Measurements from ENCODE around the gene CYFIP1. TPM values are rescaled to one million over a fixed set of nuclear protein-coding genes. Genes with fewer than 3 reads are reported as not detected.

Gene CYFIP1
- total RNA-seq, 2 donors from 2014 or later, result 21.1 to 32.7 TPM

DNA sequence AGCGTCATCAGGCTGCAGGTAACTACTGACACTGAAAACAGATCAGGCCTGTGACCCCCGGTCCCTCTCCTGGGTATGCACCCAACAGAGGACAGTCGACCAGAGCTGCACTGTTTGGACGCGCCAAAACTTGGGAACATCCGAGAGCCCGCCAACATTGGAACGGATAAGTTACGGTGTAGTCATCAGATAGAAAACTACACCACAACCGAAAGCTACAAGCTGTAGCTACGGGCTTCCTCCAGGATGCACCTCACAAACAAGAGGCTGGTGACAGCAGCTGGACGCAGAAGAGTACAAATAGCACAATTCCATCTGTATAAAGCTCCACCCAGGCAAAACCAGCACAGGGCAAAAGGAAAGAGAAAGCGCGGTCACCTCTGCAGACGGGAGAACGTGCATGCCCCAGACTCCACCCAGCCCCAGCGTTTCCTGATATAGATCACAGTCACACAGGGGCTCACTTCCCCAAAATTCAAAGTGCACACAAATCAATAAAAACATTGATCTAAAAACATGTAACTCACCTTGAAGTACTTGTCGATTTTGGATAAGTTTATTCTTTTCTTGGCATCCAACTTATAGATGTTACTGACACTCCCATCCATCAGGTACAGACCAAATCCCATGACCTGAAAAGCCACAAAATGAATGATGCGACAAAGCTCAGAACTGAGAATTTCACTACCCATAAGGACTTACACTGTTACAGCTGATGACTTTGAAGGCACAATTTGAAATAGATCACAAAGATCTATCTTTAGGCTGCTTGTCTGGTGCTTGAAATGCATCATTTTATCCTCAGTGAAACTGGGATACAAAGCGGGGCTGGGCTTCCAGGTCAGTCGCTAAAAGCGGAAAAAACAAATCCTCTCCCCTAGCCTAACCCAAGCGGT, 43.3 kb downstream of the CYFIP1 start:
- no peaks in the 10 kb centered on the region for H3K9me3 ChIP-seq
- no peak overlapping the region for H3K4me3 ChIP-seq
- no peaks in the 10 kb centered on the region for H3K27me3 ChIP-seq
- DNase-seq (ENCODE audit: low spot score), result no peak
- H3K36me3 ChIP-seq, result peaks cover 58% of the 10 kb centered on the region
- TF ChIP-seq, protein P1, sequence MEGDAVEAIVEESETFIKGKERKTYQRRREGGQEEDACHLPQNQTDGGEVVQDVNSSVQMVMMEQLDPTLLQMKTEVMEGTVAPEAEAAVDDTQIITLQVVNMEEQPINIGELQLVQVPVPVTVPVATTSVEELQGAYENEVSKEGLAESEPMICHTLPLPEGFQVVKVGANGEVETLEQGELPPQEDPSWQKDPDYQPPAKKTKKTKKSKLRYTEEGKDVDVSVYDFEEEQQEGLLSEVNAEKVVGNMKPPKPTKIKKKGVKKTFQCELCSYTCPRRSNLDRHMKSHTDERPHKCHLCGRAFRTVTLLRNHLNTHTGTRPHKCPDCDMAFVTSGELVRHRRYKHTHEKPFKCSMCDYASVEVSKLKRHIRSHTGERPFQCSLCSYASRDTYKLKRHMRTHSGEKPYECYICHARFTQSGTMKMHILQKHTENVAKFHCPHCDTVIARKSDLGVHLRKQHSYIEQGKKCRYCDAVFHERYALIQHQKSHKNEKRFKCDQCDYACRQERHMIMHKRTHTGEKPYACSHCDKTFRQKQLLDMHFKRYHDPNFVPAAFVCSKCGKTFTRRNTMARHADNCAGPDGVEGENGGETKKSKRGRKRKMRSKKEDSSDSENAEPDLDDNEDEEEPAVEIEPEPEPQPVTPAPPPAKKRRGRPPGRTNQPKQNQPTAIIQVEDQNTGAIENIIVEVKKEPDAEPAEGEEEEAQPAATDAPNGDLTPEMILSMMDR (IDR thresholded peaks at IDR 0.05), result no peak
- H3K27ac ChIP-seq, result no peak overlapping the region
- H3K4me1 ChIP-seq, result no peaks in the 10 kb centered on the region

DNA sequence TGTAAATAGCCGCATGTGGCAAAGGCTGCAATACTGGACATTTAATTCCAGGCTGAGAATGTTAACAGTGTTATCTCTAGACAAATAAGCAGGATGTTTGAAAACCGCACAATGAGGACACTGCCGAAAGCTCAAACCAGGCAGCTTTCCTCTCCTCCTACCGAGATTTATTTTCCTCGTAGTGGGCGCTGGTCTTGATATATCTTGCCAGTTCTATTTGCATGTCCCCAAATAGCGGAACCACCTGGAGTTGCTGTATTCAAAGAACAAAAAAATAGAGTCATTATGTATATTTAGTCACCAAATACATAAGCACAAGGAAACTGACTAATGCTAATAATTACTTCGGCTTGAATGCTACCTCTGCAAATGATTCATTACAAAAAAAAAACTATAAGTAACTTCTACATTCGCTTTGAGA, 46.5 kb downstream of the CYFIP1 start:
- DNase-seq (ENCODE audit: low spot score), result no peak
- TF ChIP-seq, protein P1 (IDR thresholded peaks at IDR 0.05), result no peak
- peaks cover 0 to 8% of the 10 kb centered on the region in 2 donors for H3K4me1 ChIP-seq
- H3K36me3 ChIP-seq, result peaks cover 56% of the 10 kb centered on the region
- H3K4me3 ChIP-seq, result no peak overlapping the region
- no peaks in the 10 kb centered on the region for H3K27me3 ChIP-seq
- no peaks in the 10 kb centered on the region for H3K9me3 ChIP-seq
- H3K27ac ChIP-seq, result no peak overlapping the region

- Histone ChIP-seq H3K36me3 (peaks cover 48% of the 10 kb centered on the region), H3K4me3 (no peak overlapping the region), H3K27ac (no peak overlapping the region), H3K4me1 (peaks cover 0 to 8% of the 10 kb centered on the region in 2 donors), H3K9me3 (no peaks in the 10 kb centered on the region), H3K27me3 (no peaks in the 10 kb centered on the region)
- TF ChIP-seq, protein P1 (IDR thresholded peaks at IDR 0.05), result no peak
- no peak for DNase-seq (ENCODE audit: low spot score)
Observed at GRCh38 chr15:22931784-22932536, 48.2 kb downstream of the CYFIP1 start.

DNA sequence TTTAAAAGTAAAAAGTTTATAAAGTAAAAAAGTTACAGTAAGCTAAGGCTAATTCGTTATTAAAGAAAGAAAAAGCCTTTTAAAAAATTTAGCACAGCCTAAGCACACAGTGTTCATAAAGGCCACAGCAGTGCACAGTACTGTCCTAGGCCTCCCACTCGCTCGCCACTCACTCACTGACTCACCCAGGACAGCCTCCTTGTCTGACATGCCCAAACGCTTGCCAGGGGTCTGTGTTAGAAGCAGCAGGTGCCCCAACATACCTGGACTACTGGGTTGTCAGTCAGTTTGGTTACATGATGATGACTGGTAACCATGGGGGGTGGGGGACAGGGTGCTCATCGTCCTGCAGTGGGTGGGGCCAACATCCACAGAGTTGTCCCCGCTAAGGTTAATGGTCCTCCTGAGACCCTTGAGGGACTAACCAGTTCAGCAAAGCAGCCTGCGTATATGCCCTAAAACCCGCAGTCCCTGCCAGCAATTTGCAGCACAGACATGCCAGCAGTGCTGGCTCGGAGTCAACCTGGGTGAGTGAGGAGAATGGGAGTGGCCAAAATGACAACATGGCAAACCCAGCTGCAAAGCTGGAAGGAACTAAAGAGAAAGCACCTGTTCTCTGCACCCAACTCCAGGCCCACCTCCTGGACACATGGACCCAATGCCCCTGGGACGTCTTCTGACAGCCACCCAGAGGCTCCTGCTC, 49.2 kb downstream of the CYFIP1 start:
- H3K36me3 ChIP-seq, result peaks cover 41% of the 10 kb centered on the region
- H3K9me3 ChIP-seq, result no peaks in the 10 kb centered on the region
- TF ChIP-seq, protein P1 (IDR thresholded peaks at IDR 0.05), result no peak
- no peak overlapping the region for H3K4me3 ChIP-seq
- DNase-seq (ENCODE audit: low spot score), result no peak
- peaks cover 0 to 8% of the 10 kb centered on the region in 2 donors for H3K4me1 ChIP-seq
- H3K27ac ChIP-seq, result no peak overlapping the region
- H3K27me3 ChIP-seq, result no peaks in the 10 kb centered on the region

- no peaks in the 10 kb centered on the region for H3K9me3 ChIP-seq
- H3K27me3 ChIP-seq, result no peaks in the 10 kb centered on the region
- no peak overlapping the region for H3K27ac ChIP-seq
- no peak for DNase-seq (ENCODE audit: low spot score)
- no peak overlapping the region for H3K4me3 ChIP-seq
- TF ChIP-seq, protein P1 (IDR thresholded peaks at IDR 0.05), result no peak
- H3K36me3 ChIP-seq, result peaks cover 42% of the 10 kb centered on the region
- H3K4me1 ChIP-seq, result peaks cover 0 to 8% of the 10 kb centered on the region in 2 donors
Observed at GRCh38 chr15:22927761-22928160, 52.4 kb downstream of the CYFIP1 start.

All from right atrium auricular region (tissue), 2 donors.